H1 (cell line): ENCODE measurements around the gene KRAS. TPM values are rescaled to one million over a fixed set of nuclear protein-coding genes. Genes with fewer than 3 reads are reported as not detected.

Experiments
- CTCF ChIA-PET: fragments of 300-600 bp; sonication (Branson Sonifier 250); formaldehyde crosslinking; loops from one replicate; lab custom pipeline; 2021; ENCODE audit not compliant: partially characterized antibody; lab: Charles Lee
- POLR2A ChIA-PET: fragments of 300-600 bp; sonication (Branson Sonifier 250); formaldehyde crosslinking; loops from one replicate; lab custom pipeline; 2021; ENCODE audit warnings: inconsistent platforms; ENCODE audit not compliant: partially characterized antibody; lab: Charles Lee
- DNase-seq, 2 experiments: peaks; one replicate each; pipeline versions ENCODE4 v3.0.0 to v3.0.0-alpha.2; 2010 to 2022; ENCODE audit warnings: low spot score in 2 of 2, low read depth in 1 of 2, mixed read lengths in 1 of 2
- FAIRE-seq: peaks from 2 replicates; lab custom pipeline; 2011; peaks lifted over from hg19 to GRCh38; lab: Jason Lieb, UNC
- H2AFZ ChIP-seq: 2 replicates; pipeline ENCODE4 v1.8.1; 2012; ENCODE audit warnings: low read length, inconsistent platforms
- H2AK5ac ChIP-seq: 2 replicates; pipeline ENCODE4 v1.6.1; 2013; ENCODE audit warnings: low read depth, low read length
- H2BK120ac ChIP-seq: replicated peaks from 2 replicates; pipeline ENCODE3; 2013; ENCODE audit warnings: low read depth, low read length, inconsistent platforms
- H2BK12ac ChIP-seq: 2 replicates; pipeline ENCODE4 v1.6.1; 2013; ENCODE audit warnings: low read depth, low read length
- H2BK15ac ChIP-seq: 2 replicates; pipeline ENCODE4 v1.6.1; 2013; ENCODE audit warnings: low read length
- H2BK20ac ChIP-seq: 2 replicates; pipeline ENCODE4 v1.6.1; 2013; ENCODE audit warnings: low read length
- H2BK5ac ChIP-seq: 2 replicates; pipeline ENCODE4 v1.6.1; 2013; ENCODE audit warnings: low read depth, low read length
- H3K14ac ChIP-seq: 2 replicates; pipeline ENCODE4 v1.6.1; 2013; ENCODE audit warnings: inconsistent platforms; ENCODE audit not compliant: insufficient read length
- H3K18ac ChIP-seq: 2 replicates; pipeline ENCODE4 v1.6.1; 2013; ENCODE audit warnings: low read length; ENCODE audit errors: extremely low read depth
- H3K23ac ChIP-seq: 2 replicates; pipeline ENCODE4 v1.6.1; 2013; ENCODE audit warnings: inconsistent platforms; ENCODE audit not compliant: insufficient read length
- H3K23me2 ChIP-seq: 2 replicates; pipeline ENCODE4 v1.6.1; 2013; ENCODE audit warnings: low read depth, low read length
- H3K27ac ChIP-seq: 2 replicates; pipeline ENCODE4 v1.6.1; 2011; ENCODE audit warnings: low read depth, low read length, inconsistent platforms
- H3K27me3 ChIP-seq, 4 experiments: replicated peaks in 1 of 4; 1 replicate in 1 of 4; 2 replicates in 3 of 4; pipeline versions ENCODE4 v1.6.1 to v1.8.1; 2011 to 2013; ENCODE audit warnings: low read length in 3 of 4, mild to moderate bottlenecking in 3 of 4, inconsistent platforms in 2 of 4, mixed read lengths in 2 of 4, moderate library complexity in 1 of 4; ENCODE audit not compliant: control insufficient read depth in 3 of 4, insufficient read depth in 3 of 4; ENCODE audit errors: extremely low read depth in 1 of 4
- H3K36me3 ChIP-seq, 4 experiments: 2 replicates each; pipeline versions ENCODE4 v1.6.1 to v1.8.1; 2011 to 2013; ENCODE audit warnings: mild to moderate bottlenecking in 4 of 4, low read length in 3 of 4, moderate library complexity in 2 of 4, control low read depth in 1 of 4, inconsistent platforms in 1 of 4; ENCODE audit not compliant: insufficient read depth in 4 of 4, control insufficient read depth in 2 of 4
- H3K4ac ChIP-seq: replicated peaks from 2 replicates; pipeline ENCODE3; 2013; ENCODE audit warnings: low read length, low read depth, mixed read lengths, inconsistent platforms; ENCODE audit not compliant: insufficient read length
- H3K4me1 ChIP-seq, 4 experiments: replicated peaks in 1 of 4; 1 replicate in 1 of 4; 2 replicates in 3 of 4; pipeline versions ENCODE4 v1.6.1 to v1.8.1; 2011 to 2013; ENCODE audit warnings: low read length in 3 of 4, inconsistent platforms in 2 of 4, mixed read lengths in 1 of 4; ENCODE audit not compliant: insufficient read depth in 4 of 4, control insufficient read depth in 3 of 4
- H3K4me2 ChIP-seq, 2 experiments: 2 replicates each; pipeline versions ENCODE4 v1.6.1 to v1.8.1; 2011 to 2013; ENCODE audit warnings: low read depth in 2 of 2, low read length in 2 of 2, control low read depth in 1 of 2, inconsistent platforms in 1 of 2, mild to moderate bottlenecking in 1 of 2; ENCODE audit not compliant: insufficient read depth in 1 of 2
- H3K4me3 ChIP-seq, 4 experiments: fragments of 200-600, 300-600 bp in 1 of 4; sonication (generic), shearing (Covaris generic), sonication (Bioruptor Twin) in 1 of 4; 2 replicates each; pipeline versions ENCODE4 v1.5.1 to v1.8.1; 2011 to 2016; ENCODE audit warnings: low read length in 4 of 4, low read depth in 3 of 4, control low read depth in 2 of 4, inconsistent platforms in 2 of 4, mild to moderate bottlenecking in 2 of 4, mixed read lengths in 1 of 4, moderate library complexity in 1 of 4; ENCODE audit not compliant: insufficient read depth in 2 of 4; ENCODE audit errors: extremely low read depth in 1 of 4
- H3K56ac ChIP-seq: replicated peaks from 2 replicates; pipeline ENCODE3; 2013; ENCODE audit warnings: low read depth, mild to moderate bottlenecking, mixed read lengths, low read length, inconsistent platforms; ENCODE audit not compliant: insufficient read length
- H3K79me1 ChIP-seq: 2 replicates; pipeline ENCODE4 v1.6.1; 2013; ENCODE audit warnings: low read depth, low read length, control low read depth
- H3K79me2 ChIP-seq, 2 experiments: 2 replicates each; pipeline versions ENCODE4 v1.6.1 to v1.8.1; 2012 to 2013; ENCODE audit warnings: low read length in 2 of 2, mild to moderate bottlenecking in 2 of 2, inconsistent platforms in 1 of 2; ENCODE audit not compliant: insufficient read depth in 2 of 2, control insufficient read depth in 1 of 2
- H3K9ac ChIP-seq, 4 experiments: replicated peaks in 1 of 4; 1 replicate in 1 of 4; 2 replicates in 3 of 4; pipeline versions ENCODE4 v1.6.1 to v1.8.1; 2011 to 2013; ENCODE audit warnings: low read depth in 3 of 4, low read length in 3 of 4, control low read depth in 2 of 4, mild to moderate bottlenecking in 2 of 4, moderate library complexity in 2 of 4, inconsistent platforms in 1 of 4; ENCODE audit errors: extremely low read depth in 1 of 4
- H3K9me3 ChIP-seq, 2 experiments: 2 replicates each; pipeline versions ENCODE4 v1.6.1 to v1.8.1; 2012 to 2013; ENCODE audit warnings: mild to moderate bottlenecking in 2 of 2, moderate library complexity in 2 of 2, control low read depth in 1 of 2, inconsistent platforms in 1 of 2, low read depth in 1 of 2, low read length in 1 of 2, mixed read lengths in 1 of 2; ENCODE audit not compliant: insufficient read depth in 2 of 2
- H4K20me1 ChIP-seq, 2 experiments: replicated peaks in 1 of 2; 2 replicates each; pipeline versions ENCODE3 to v1.8.1; 2011 to 2013; ENCODE audit warnings: inconsistent platforms in 2 of 2, low read length in 2 of 2, mild to moderate bottlenecking in 1 of 2; ENCODE audit not compliant: insufficient read depth in 2 of 2, control insufficient read depth in 1 of 2
- H4K5ac ChIP-seq: 2 replicates; pipeline ENCODE4 v1.6.1; 2013; ENCODE audit warnings: low read length, low read depth, mixed read lengths, inconsistent platforms; ENCODE audit not compliant: insufficient read length
- H4K8ac ChIP-seq: 2 replicates; pipeline ENCODE4 v1.8.0; 2013; ENCODE audit warnings: mild to moderate bottlenecking, moderate library complexity, low read length, inconsistent platforms; ENCODE audit not compliant: insufficient read depth; ENCODE audit errors: extremely low read depth
- H4K91ac ChIP-seq: replicated peaks from 2 replicates; pipeline ENCODE3; 2013; ENCODE audit warnings: low read length, mixed read lengths, inconsistent platforms; ENCODE audit not compliant: insufficient read length
- CTBP2 ChIP-seq: IDR thresholded peaks from 2 replicates; pipeline ENCODE4 v1.7.0; 2011; ENCODE audit warnings: borderline replicate concordance, mild to moderate bottlenecking, moderate library complexity, mixed read lengths, low read length; ENCODE audit not compliant: insufficient read depth, insufficient read length
- MAFK ChIP-seq: IDR thresholded peaks from 2 replicates; pipeline ENCODE4 v1.6.1; 2012; ENCODE audit warnings: low read depth, mild to moderate bottlenecking, improper control_type of control experiment, low read length
- WGBS, 2 experiments: shearing (Covaris generic) in 1 of 2; methylation state at CpG; one replicate each; pipeline versions ENCODE4 v1.1.6 to v1.1.7; 2013 to 2015; ENCODE audit warnings: low lambda C conversion rate in 2 of 2, mixed read lengths in 2 of 2, inconsistent platforms in 1 of 2, low coverage in 1 of 2, missing lambda C conversion rate in 1 of 2; ENCODE audit not compliant: insufficient replicate concordance in 2 of 2, insufficient coverage in 1 of 2, insufficient read length in 1 of 2; ENCODE audit errors: extremely low coverage in 1 of 2, missing lambda C conversion rate in 1 of 2; 5-methylcytosine and 5-hydroxymethylcytosine counted together
- polyA plus RNA-seq, 7 experiments: library from polyadenylated mRNA; depleted of rRNA in 3 of 7; stranded (reverse) in 5 of 7; unstranded in 2 of 7; fragments of >200 nt in 5 of 7; fragments of 200-250 nt in 2 of 7; gene quantifications; 1 replicate in 5 of 7; 2 replicates in 1 of 7; 4 replicates in 1 of 7; pipeline versions ENCODE4 v1.2.1 to v1.2.3, GENCODE V29; 2011 to 2013; ENCODE audit warnings: missing spikeins in 2 of 7, mixed read lengths in 2 of 7
- total RNA-seq: library from RNA; stranded (reverse); fragmentation: NEBNext Ultra II Directional; extraction: Animal tissue kit (Norgen Biotek cat#: 25700); gene quantifications from 2 replicates; pipeline ENCODE4 v1.2.1, GENCODE V29; 2021

The KRAS gene
- total and polyA plus RNA-seq, 2 of the 8 experiments (the other 6 are each of a cell fraction or from before 2014, with no cell fraction given) = 24.8 to 64.6 TPM

DNA sequence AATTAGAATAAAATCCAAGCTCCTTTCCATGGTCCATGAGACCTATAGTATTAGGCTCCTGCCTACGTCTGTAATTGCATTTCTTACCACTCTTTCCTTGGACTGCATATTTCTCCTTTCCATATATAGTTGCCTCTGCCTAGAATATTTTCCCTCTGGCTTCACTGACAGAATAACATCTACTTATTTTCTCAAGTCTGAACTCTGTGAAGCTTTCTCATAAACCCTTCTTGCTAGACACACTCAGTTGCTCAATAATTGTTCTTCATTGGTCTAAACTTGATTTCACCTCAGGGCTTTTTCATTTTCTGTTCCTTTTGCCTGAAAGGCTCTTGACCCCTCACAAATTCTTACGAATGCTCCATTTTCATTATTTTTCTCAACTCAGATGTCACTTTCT, 36.9 kb upstream of the KRAS start:
- Histone ChIP-seq H2BK12ac (no peak overlapping the region), H3K4me2 (no peak overlapping the region), H3K14ac (no peak overlapping the region), H3K27ac (no peak overlapping the region), H3K9me3 (peaks cover 5 to 6% of the 10 kb centered on the region in 2 experiments; a peak in 2 of 4 replicates), H3K4me3 (no peak overlapping the region), H4K8ac (no peak overlapping the region), H3K23me2 (no peaks in the 10 kb centered on the region), H3K56ac (no peak overlapping the region), H3K36me3 (no peaks in the 10 kb centered on the region), H2BK5ac (no peak overlapping the region), H4K91ac (no peak overlapping the region), H2AK5ac (no peak overlapping the region), H2BK120ac (no peak overlapping the region), H4K20me1 (no peaks in the 10 kb centered on the region), H3K27me3 (no peaks in the 10 kb centered on the region), H3K9ac (no peak overlapping the region), H3K79me2 (no peaks in the 10 kb centered on the region), H3K79me1 (no peaks in the 10 kb centered on the region), H2BK15ac (no peak overlapping the region), H3K4ac (no peak overlapping the region), H3K18ac (no peak overlapping the region), H2BK20ac (no peak overlapping the region), H4K5ac (no peak overlapping the region), H3K23ac (no peak overlapping the region), H3K4me1 (no peaks in the 10 kb centered on the region), H2AFZ (no peak overlapping the region)
- CTCF ChIA-PET = no interaction called here
- no peak for DNase-seq
- TF ChIP-seq MAFK = no peak
- TF ChIP-seq CTBP2 = no peak
- no peak for FAIRE-seq
- WGBS, 2 experiments = 91% methylated on average over 2 of the region's 2 CpGs; no CpG with 5 or more reads in 1 of the 2 experiments
- POLR2A ChIA-PET = no interaction called here
